GM15510 (cell line): ENCODE results near the gene DSN1.

Source experiments
- POLR2A ChIP-seq: IDR thresholded peaks from 3 replicates; pipeline ENCODE4 v1.6.1; 2011; ENCODE audit warnings: borderline replicate concordance; ENCODE audit not compliant: insufficient read length; ENCODE audit errors: extremely low read depth

DSN1 gene

GRCh38 chr20:36745234-36745926 lies 28.2 kb downstream of the DSN1 start:
- no peak for TF ChIP-seq POLR2A

- TF ChIP-seq POLR2A: no peak
These were observed 28.8 kb downstream of the DSN1 start for GRCh38 chr20:36744764-36745191.

- no peak for TF ChIP-seq POLR2A
These were observed 29.3 kb downstream of the DSN1 start for GRCh38 chr20:36744243-36744642.

- TF ChIP-seq POLR2A: no peak
These were observed 31.0 kb downstream of the DSN1 start for GRCh38 chr20:36742558-36742957.

- no peak for TF ChIP-seq POLR2A
These were observed 32.5 kb downstream of the DSN1 start for GRCh38 chr20:36741072-36741471.

GRCh38 chr20:36737183-36737499 lies 36.4 kb downstream of the DSN1 start:
- TF ChIP-seq POLR2A: no peak

GRCh38 chr20:36736451-36737182 lies 36.9 kb downstream of the DSN1 start:
- no peak for TF ChIP-seq POLR2A

- no peak for TF ChIP-seq POLR2A
These were observed 41.1 kb downstream of the DSN1 start for GRCh38 chr20:36732456-36732855.

- TF ChIP-seq POLR2A: no peak
These were observed 44.6 kb downstream of the DSN1 start for GRCh38 chr20:36728986-36729385.

- TF ChIP-seq POLR2A: no peak
These were observed 47.4 kb downstream of the DSN1 start for GRCh38 chr20:36726168-36726567.

- TF ChIP-seq POLR2A: no peak
These were observed 53.1 kb downstream of the DSN1 start for GRCh38 chr20:36720510-36720909.

- TF ChIP-seq POLR2A: no peak
These were observed 55.9 kb downstream of the DSN1 start for GRCh38 chr20:36717657-36718056.

- no peak for TF ChIP-seq POLR2A
These were observed 56.5 kb downstream of the DSN1 start for GRCh38 chr20:36717021-36717420.

- no peak for TF ChIP-seq POLR2A
These were observed 60.8 kb downstream of the DSN1 start for GRCh38 chr20:36712775-36713174.

GRCh38 chr20:36709126-36709525 lies 64.4 kb downstream of the DSN1 start:
- TF ChIP-seq POLR2A: no peak

GRCh38 chr20:36703530-36703929 lies 70.0 kb downstream of the DSN1 start:
- TF ChIP-seq POLR2A: no peak
